ENCODE data around the gene C1QL1.

Gene C1QL1

GRCh38 chr17:44968225-44969143 is at the start of gene C1QL1:
Gene C1QL1, minus strand, starts transcription at chr17:44968303. Its CDS starts 255 bp downstream, at chr17:44968048.
- peaks cover 72% of the 10 kb centered on the region for H3K27me3 ChIP-seq (replicated peaks; ENCODE audit: insufficient read depth, low read length)

GRCh38 chr17:45016823-45017222 is 48.7 kb upstream of the C1QL1 start:
- Histone ChIP-seq H3K27me3 (replicated peaks; ENCODE audit: insufficient read depth, low read length) (peaks cover 34% of the 10 kb centered on the region), H2AFZ (ENCODE audit: low read length) (no peak overlapping the region), H3K9me2 (replicated peaks; ENCODE audit: insufficient read depth, low read length) (no peaks in the 10 kb centered on the region), H3F3A (ENCODE audit: insufficient read depth, low read length) (no peaks in the 10 kb centered on the region), H3K4me2 (ENCODE audit: low read depth, low read length) (no peak overlapping the region), H3K79me2 (ENCODE audit: low read length) (no peaks in the 10 kb centered on the region), H3K4me3 (ENCODE audit: low read length) (no peak overlapping the region), H3K9me3 (replicated peaks; ENCODE audit: insufficient read depth, low read length) (no peaks in the 10 kb centered on the region), H3K4me1 (ENCODE audit: low read length) (peaks cover 8% of the 10 kb centered on the region; the same call in 1 of the 2 replicates), H3K36me3 (replicated peaks; ENCODE audit: insufficient read depth, low read length) (no peaks in the 10 kb centered on the region), H3K9ac (ENCODE audit: low read length) (no peak overlapping the region), H4K20me1 (ENCODE audit: insufficient read depth, low read length) (no peaks in the 10 kb centered on the region), H3K27ac (ENCODE audit: low read length) (no peak overlapping the region)
- no peak for DNase-seq
- TF ChIP-seq CTCF (IDR thresholded peaks at IDR 0.05; ENCODE audit: low read length) = peak; percentile 32; the same call in 1 of the 2 replicates
- no peak for TF ChIP-seq EZH2phosphoT487 (IDR thresholded peaks at IDR 0.05; ENCODE audit: low read length)

More at GRCh38 chr17:44968225-44969143, at the start of gene C1QL1:
- DNase-seq = peak; percentile 90
- Histone ChIP-seq H3K4me3 (ENCODE audit: low read length) (peak within 1 kb of the TSS; percentile 74), H3K79me2 (ENCODE audit: low read length) (no peaks in the 10 kb centered on the region), H2AFZ (ENCODE audit: low read length) (peak within 1 kb of the TSS; percentile 88), H3F3A (ENCODE audit: insufficient read depth, low read length) (no peaks in the 10 kb centered on the region), H4K20me1 (ENCODE audit: insufficient read depth, low read length) (no peaks in the 10 kb centered on the region), H3K9me2 (replicated peaks; ENCODE audit: insufficient read depth, low read length) (no peaks in the 10 kb centered on the region), H3K9ac (ENCODE audit: low read length) (peak within 1 kb of the TSS; percentile 21; the same call in 1 of the 2 replicates), H3K27ac (ENCODE audit: low read length) (no peak within 1 kb of the TSS), H3K4me2 (ENCODE audit: low read depth, low read length) (peak within 1 kb of the TSS; percentile 100), H3K4me1 (ENCODE audit: low read length) (peaks cover 6% of the 10 kb centered on the region; the same call in 1 of the 2 replicates), H3K36me3 (replicated peaks; ENCODE audit: insufficient read depth, low read length) (no peaks in the 10 kb centered on the region), H3K9me3 (replicated peaks; ENCODE audit: insufficient read depth, low read length) (no peaks in the 10 kb centered on the region)
- no peak for TF ChIP-seq EZH2 (optimal IDR thresholded peaks at IDR 0.05; ENCODE audit: low read depth, low read length)
- no peak for TF ChIP-seq EZH2phosphoT487 (IDR thresholded peaks at IDR 0.05; ENCODE audit: low read length)
- TF ChIP-seq CTCF (IDR thresholded peaks at IDR 0.05; ENCODE audit: low read length) = no peak

GRCh38 chr17:45016237-45016636 is 48.1 kb upstream of the C1QL1 start:
- no peak for DNase-seq
- peaks cover 31% of the 10 kb centered on the region for H3K27me3 ChIP-seq (replicated peaks; ENCODE audit: insufficient read depth, low read length)

More at GRCh38 chr17:45016237-45016636, 48.1 kb upstream of the C1QL1 start:
- no peaks in the 10 kb centered on the region for H4K20me1 ChIP-seq (ENCODE audit: insufficient read depth, low read length)
- H3K27ac ChIP-seq (ENCODE audit: low read length) = no peak overlapping the region
- H3K4me3 ChIP-seq (ENCODE audit: low read length) = no peak overlapping the region
- H3K4me1 ChIP-seq (ENCODE audit: low read length) = peaks cover 4% of the 10 kb centered on the region; the same call in 1 of the 2 replicates
- H3K9me3 ChIP-seq (replicated peaks; ENCODE audit: insufficient read depth, low read length) = no peaks in the 10 kb centered on the region
- no peak overlapping the region for H2AFZ ChIP-seq (ENCODE audit: low read length)
- no peaks in the 10 kb centered on the region for H3K36me3 ChIP-seq (replicated peaks; ENCODE audit: insufficient read depth, low read length)
- H3K79me2 ChIP-seq (ENCODE audit: low read length) = no peaks in the 10 kb centered on the region
- H3K9me2 ChIP-seq (replicated peaks; ENCODE audit: insufficient read depth, low read length) = no peaks in the 10 kb centered on the region
- TF ChIP-seq EZH2 (optimal IDR thresholded peaks at IDR 0.05; ENCODE audit: low read depth, low read length) = no peak
- TF ChIP-seq EZH2phosphoT487 (IDR thresholded peaks at IDR 0.05; ENCODE audit: low read length) = no peak
- no peak for TF ChIP-seq CTCF (IDR thresholded peaks at IDR 0.05; ENCODE audit: low read length)
- H3F3A ChIP-seq (ENCODE audit: insufficient read depth, low read length) = no peaks in the 10 kb centered on the region
- no peak overlapping the region for H3K9ac ChIP-seq (ENCODE audit: low read length)
- H3K4me2 ChIP-seq (ENCODE audit: low read depth, low read length) = no peak overlapping the region
